ENCODE measurements around the gene SDC4. TPM values are rescaled to one million over a fixed set of nuclear protein-coding genes. Genes with fewer than 3 reads are reported as not detected.

Gene SDC4
- total RNA-seq, 1 donor from 2014 or later = 62.6 TPM

DNA sequence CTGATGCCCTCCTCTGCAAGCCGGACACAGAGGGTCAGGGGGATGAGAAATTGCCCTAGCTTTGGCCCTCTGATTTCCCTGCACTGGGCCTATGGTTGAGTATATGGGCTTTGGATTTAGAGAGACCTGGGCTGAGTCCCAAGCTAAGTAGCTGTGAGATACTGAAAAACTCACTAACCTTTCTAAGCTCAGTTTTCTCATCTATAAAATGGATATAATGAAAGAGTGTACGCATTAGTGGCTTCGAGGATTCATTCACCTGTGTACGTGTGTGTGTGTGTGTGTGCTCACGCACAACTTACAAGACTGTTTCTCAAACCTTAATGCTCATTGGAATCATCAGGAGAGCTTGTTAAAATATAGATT, 54.2 kb downstream of the SDC4 start:
- TF ChIP-seq CTCF (IDR thresholded peaks at IDR 0.05) = no peak
- TF ChIP-seq POLR2AphosphoS5 (IDR thresholded peaks at IDR 0.05; ENCODE audit: insufficient read depth in 1 of 2, low read depth in 1 of 2) = no peak
- no peak for TF ChIP-seq POLR2A (IDR thresholded peaks at IDR 0.05)
- no peaks in the 10 kb centered on the region for H3K9me3 ChIP-seq
- no peak overlapping the region for H3K27ac ChIP-seq
- peaks cover 5% of the 10 kb centered on the region for H3K27me3 ChIP-seq
- no peak for DNase-seq (ENCODE audit: extremely low spot score in 2 of 2)
- peak overlapping the region; percentile 50 to 64 for H3K4me3 ChIP-seq
- H3K4me1 ChIP-seq = peaks cover 13% of the 10 kb centered on the region
- no peaks in the 10 kb centered on the region for H3K36me3 ChIP-seq
- intact Hi-C loops (cut with DNase I) = no loop called here

- Histone ChIP-seq H3K9me3 (no peaks in the 10 kb centered on the region), H3K27ac (peak overlapping the region; percentile 23), H3K27me3 (peaks cover 5% of the 10 kb centered on the region), H3K4me1 (peaks cover 13% of the 10 kb centered on the region), H3K36me3 (no peaks in the 10 kb centered on the region), H3K4me3 (peak overlapping the region; percentile 50 to 64)
- intact Hi-C loops (cut with DNase I) = no loop called here
- TF ChIP-seq POLR2AphosphoS5 (IDR thresholded peaks at IDR 0.05; ENCODE audit: insufficient read depth in 1 of 2, low read depth in 1 of 2) (no peak), POLR2A (IDR thresholded peaks at IDR 0.05) (no peak), CTCF (IDR thresholded peaks at IDR 0.05) (peak; percentile 56 to 86 (median 83))
- no peak for DNase-seq (ENCODE audit: extremely low spot score in 2 of 2)
Measured at GRCh38 chr20:45293041-45294002, 54.9 kb downstream of the SDC4 start.

DNA sequence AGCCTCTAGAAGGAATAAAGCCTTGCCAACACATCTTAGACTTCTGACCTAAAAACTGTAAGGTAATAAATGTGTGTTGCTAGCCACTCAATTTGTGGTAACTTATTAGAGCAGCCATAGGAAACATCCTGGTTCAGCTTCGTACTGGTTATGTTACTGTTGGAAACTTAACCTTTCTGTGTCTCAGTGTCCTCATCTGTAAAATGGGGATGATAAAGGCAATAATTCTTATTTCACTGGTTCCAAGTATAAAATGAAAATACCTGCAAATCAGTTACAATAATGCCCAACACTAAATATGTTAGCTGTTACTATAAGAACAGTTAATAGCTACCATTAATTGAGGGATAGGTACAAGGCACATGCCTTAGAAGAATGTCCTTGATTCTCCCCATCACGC, 55.9 kb downstream of the SDC4 start:
- DNase-seq (ENCODE audit: extremely low spot score in 2 of 2) = no peak
- TF ChIP-seq POLR2A (IDR thresholded peaks at IDR 0.05) (no peak), CTCF (IDR thresholded peaks at IDR 0.05) (no peak), POLR2AphosphoS5 (IDR thresholded peaks at IDR 0.05; ENCODE audit: insufficient read depth in 1 of 2, low read depth in 1 of 2) (no peak)
- no peaks in the 10 kb centered on the region for H3K9me3 ChIP-seq
- peaks cover 13% of the 10 kb centered on the region for H3K4me1 ChIP-seq
- H3K27ac ChIP-seq = no peak overlapping the region
- H3K4me3 ChIP-seq = no peak overlapping the region
- H3K27me3 ChIP-seq = peaks cover 5% of the 10 kb centered on the region
- no peaks in the 10 kb centered on the region for H3K36me3 ChIP-seq
- intact Hi-C loops (cut with DNase I) = no loop called here

DNA sequence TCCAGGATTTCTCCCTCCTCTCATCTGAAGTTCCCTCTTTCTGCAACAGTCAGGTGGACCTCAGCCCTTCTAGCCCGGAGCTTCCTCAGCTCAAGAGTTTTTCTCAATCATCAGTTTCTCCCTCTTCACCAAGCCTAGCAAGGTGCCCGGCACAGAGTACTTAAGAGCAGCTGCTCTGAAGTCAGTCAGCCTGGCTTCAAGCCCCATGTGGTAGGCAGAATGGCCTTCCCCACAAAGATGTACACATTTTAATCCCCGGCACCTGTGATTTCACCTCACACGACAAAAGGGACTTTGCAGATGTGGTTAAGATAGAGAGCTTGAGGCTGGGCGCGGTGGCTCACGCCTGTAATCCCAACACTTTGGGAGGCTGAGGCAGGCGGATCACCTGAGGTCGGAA, 56.7 kb downstream of the SDC4 start:
- H3K27ac ChIP-seq = no peak overlapping the region
- peaks cover 5% of the 10 kb centered on the region for H3K27me3 ChIP-seq
- peaks cover 13% of the 10 kb centered on the region for H3K4me1 ChIP-seq
- no peaks in the 10 kb centered on the region for H3K9me3 ChIP-seq
- no peak overlapping the region for H3K4me3 ChIP-seq
- H3K36me3 ChIP-seq = no peaks in the 10 kb centered on the region
- no peak for DNase-seq (ENCODE audit: extremely low spot score in 2 of 2)
- intact Hi-C loops (cut with DNase I) = no loop called here
- no peak for TF ChIP-seq POLR2A (IDR thresholded peaks at IDR 0.05)
- TF ChIP-seq CTCF (IDR thresholded peaks at IDR 0.05) = no peak
- no peak for TF ChIP-seq POLR2AphosphoS5 (IDR thresholded peaks at IDR 0.05; ENCODE audit: insufficient read depth in 1 of 2, low read depth in 1 of 2)

All from vagina (tissue), 2 donors.